GM10248 (cell line): ENCODE measurements around the gene PARP3.
A peak's percentile ranks its signal among the peaks of the same experiment; 100 is the strongest.
"Not testable (repeated sequence)": the region's sequence is repeated elsewhere in the genome, so short reads cannot be mapped to it uniquely, and the experiment has no call there.

Experiments
- CTCF ChIA-PET: fragments of 300-600 bp; sonication (Branson Sonifier 250); formaldehyde crosslinking; extraction: SDS; loops from one replicate; lab custom pipeline; 2021; ENCODE audit warnings: antibody characterized with exemption; lab: Yijun Ruan, JAX
- POLR2A ChIA-PET: fragments of 350-650 bp; sonication (Branson Sonifier 250); formaldehyde crosslinking; extraction: SDS; loops from one replicate; lab custom pipeline; 2020; ENCODE audit warnings: antibody characterized with exemption; lab: Yijun Ruan, JAX
- DNase-seq: peaks from one replicate; pipeline ENCODE4 v3.0.0; 2012; ENCODE audit errors: extremely low spot score
- CTCF ChIP-seq: IDR thresholded peaks from 2 replicates; pipeline ENCODE4 v1.5.1; 2012; ENCODE audit warnings: mild to moderate bottlenecking, low read depth; ENCODE audit errors: extremely low read depth, missing control alignments, control extremely low read depth

Gene PARP3

GRCh38 chr3:51941798-51942602, at the start of gene PARP3, which contains the start of gene RRP9:
Gene PARP3 (plus strand): TSS chr3:51942363. CDS start chr3:51943356, 993 bp downstream.
Gene RRP9 (minus strand): TSS chr3:51941904. CDS start chr3:51941867, 37 bp downstream.
- DNase-seq: peak; percentile 100

GRCh38 chr3:51894391-51894790, 47.8 kb upstream of the PARP3 start:
- ChIA-PET POLR2A (no interaction called here), CTCF (interaction anchor here (1.3 kb wide), 1 partner anchor 21 kb away, joined by 3 read pairs; no protein-coding TSS in a partner anchor)
- no peak for TF ChIP-seq CTCF
- no peak for DNase-seq

More at GRCh38 chr3:51941798-51942602, at the start of gene PARP3, which contains the start of gene RRP9:
- CTCF ChIA-PET: interaction anchor here (0.5 to 3.0 kb wide), 43 partner anchors 10 to 553 kb away, joined by 3 to 42 read pairs (median 4); partner anchors contain the start of genes ABHD14A, ABHD14B, ACY1 and DUSP7
- POLR2A ChIA-PET: interaction anchor here (0.8 to 1.1 kb wide), 2 partner anchors 9 to 50 kb away, joined by 3 to 4 read pairs; no protein-coding TSS in a partner anchor
- TF ChIP-seq CTCF: peak; percentile 99

- DNase-seq: no peak
- CTCF ChIA-PET: interaction anchor here (1.3 kb wide), 1 partner anchor 21 kb away, joined by 3 read pairs; no protein-coding TSS in a partner anchor
- POLR2A ChIA-PET: no interaction called here
- no peak for TF ChIP-seq CTCF
These were observed 47.2 kb upstream of the PARP3 start for GRCh38 chr3:51894939-51895338.

- no peak for DNase-seq
- CTCF ChIA-PET: no interaction called here
- no peak for TF ChIP-seq CTCF
- POLR2A ChIA-PET: no interaction called here
These were observed 45.4 kb upstream of the PARP3 start for GRCh38 chr3:51896607-51897305.

GRCh38 chr3:51897391-51897790, 44.8 kb upstream of the PARP3 start:
- CTCF ChIA-PET: no interaction called here
- no peak for TF ChIP-seq CTCF
- POLR2A ChIA-PET: no interaction called here
- DNase-seq: no peak

- CTCF ChIA-PET: interaction anchor here (1.1 kb wide), 1 partner anchor 8 kb away, joined by 3 read pairs; no protein-coding TSS in a partner anchor
- POLR2A ChIA-PET, DNase-seq: not testable (repeated sequence)
These were observed 42.1 kb upstream of the PARP3 start for GRCh38 chr3:51900043-51900442.

DNA sequence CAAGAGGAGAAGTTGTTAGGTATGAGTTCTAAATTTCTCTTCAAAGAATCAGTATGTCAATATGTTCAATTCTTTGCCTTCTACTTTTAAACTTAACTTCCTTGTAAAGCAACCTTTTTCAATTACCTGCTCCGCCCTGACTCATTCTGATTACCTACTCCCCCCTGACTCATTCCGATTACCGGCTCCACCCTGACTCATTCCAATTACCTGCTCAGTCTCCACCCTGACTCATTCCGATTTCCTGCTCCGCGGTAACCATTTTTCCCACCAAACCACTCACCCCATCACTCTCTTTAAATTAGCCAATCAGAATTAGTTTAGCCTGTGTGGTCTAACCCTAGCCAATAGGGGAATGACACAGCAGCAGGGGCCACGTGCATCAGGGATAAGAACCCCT, 39.8 kb upstream of the PARP3 start:
- POLR2A ChIA-PET, CTCF ChIA-PET, DNase-seq: not testable (repeated sequence)
